ENCODE measurements around the gene SYCE3.

Gene SYCE3

DNA sequence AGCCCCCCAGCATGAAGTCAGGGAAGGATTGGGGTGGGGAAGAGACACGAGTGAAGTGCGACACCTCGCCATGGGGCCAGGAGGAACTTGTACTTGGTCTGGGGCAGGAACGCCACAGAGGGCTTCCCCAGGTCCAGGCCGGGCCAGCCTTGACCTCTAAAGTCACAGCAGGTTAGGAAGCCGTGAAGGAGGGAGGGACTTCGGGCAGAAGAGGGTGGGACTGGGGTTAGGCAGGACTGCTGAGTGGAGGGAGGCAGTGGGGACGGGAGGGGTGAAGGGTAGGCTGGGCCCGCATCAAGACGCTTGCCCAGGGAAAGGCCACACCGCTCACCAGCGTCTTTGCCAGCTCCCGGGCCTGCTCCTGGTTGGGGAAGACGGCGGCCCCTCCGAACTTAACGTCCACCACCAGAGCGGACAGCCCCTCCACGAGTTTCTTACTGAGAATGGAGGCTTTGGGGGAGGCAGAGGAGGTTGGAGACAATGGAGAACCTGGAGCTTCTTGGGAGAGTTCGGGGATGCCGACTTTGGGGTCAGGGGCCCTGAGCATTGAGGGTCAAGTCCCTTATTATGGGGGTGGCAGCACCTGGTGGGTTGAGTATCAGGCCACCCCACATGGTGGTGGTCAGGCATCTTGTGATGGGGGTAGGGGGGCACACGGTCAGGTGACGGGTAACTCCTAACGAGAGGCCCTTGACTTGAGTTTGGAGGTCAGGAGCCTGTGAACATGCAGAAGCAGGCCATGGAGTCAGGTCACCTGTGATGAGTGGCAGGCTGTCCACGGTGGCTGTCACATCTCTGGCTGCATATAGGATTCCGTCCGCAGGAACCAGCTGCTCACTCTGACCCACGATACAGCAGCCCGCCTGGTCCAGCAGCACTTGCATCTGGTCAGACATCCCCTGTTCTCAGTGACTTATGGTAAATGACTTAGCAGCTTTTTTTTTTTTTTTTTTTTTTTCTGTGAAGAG, 35.6 kb downstream of the SYCE3 start:
- H3K36me3 ChIP-seq (ENCODE audit: low read length) = no peaks in the 10 kb centered on the region
- H4K20me1 ChIP-seq (ENCODE audit: low read depth, low read length) = no peaks in the 10 kb centered on the region
- no peak for TF ChIP-seq EZH2phosphoT487 (conservative IDR thresholded peaks at IDR 0.05; ENCODE audit: low read length)
- TF ChIP-seq, protein P1, sequence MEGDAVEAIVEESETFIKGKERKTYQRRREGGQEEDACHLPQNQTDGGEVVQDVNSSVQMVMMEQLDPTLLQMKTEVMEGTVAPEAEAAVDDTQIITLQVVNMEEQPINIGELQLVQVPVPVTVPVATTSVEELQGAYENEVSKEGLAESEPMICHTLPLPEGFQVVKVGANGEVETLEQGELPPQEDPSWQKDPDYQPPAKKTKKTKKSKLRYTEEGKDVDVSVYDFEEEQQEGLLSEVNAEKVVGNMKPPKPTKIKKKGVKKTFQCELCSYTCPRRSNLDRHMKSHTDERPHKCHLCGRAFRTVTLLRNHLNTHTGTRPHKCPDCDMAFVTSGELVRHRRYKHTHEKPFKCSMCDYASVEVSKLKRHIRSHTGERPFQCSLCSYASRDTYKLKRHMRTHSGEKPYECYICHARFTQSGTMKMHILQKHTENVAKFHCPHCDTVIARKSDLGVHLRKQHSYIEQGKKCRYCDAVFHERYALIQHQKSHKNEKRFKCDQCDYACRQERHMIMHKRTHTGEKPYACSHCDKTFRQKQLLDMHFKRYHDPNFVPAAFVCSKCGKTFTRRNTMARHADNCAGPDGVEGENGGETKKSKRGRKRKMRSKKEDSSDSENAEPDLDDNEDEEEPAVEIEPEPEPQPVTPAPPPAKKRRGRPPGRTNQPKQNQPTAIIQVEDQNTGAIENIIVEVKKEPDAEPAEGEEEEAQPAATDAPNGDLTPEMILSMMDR (IDR thresholded peaks at IDR 0.05; ENCODE audit: insufficient read depth, low read length, poor library complexity, severe bottlenecking) = no peak
- peak overlapping the region; percentile 64 for H3K4me3 ChIP-seq (ENCODE audit: insufficient read depth, low read length, poor library complexity, severe bottlenecking)
- no peaks in the 10 kb centered on the region for H3K9me3 ChIP-seq (ENCODE audit: insufficient read depth, low read length)
- H3K9me2 ChIP-seq (replicated peaks; ENCODE audit: insufficient read depth, low read length) = no peaks in the 10 kb centered on the region
- H3K9ac ChIP-seq (ENCODE audit: low read length) = peak overlapping the region; percentile 88
- peaks cover 12% of the 10 kb centered on the region; the same call in 1 of the 2 replicates for H3F3A ChIP-seq (ENCODE audit: insufficient read depth)
- H3K79me2 ChIP-seq (ENCODE audit: insufficient read depth, low read length) = peaks cover 10% of the 10 kb centered on the region; the same call in 1 of the 2 replicates
- no peak overlapping the region for H2AFZ ChIP-seq (ENCODE audit: low read depth, low read length, severe bottlenecking)
- H3K4me2 ChIP-seq (ENCODE audit: low read depth, low read length, poor library complexity, severe bottlenecking) = peak overlapping the region; percentile 69
- H3K27me3 ChIP-seq (ENCODE audit: low read length) = no peaks in the 10 kb centered on the region
- peak overlapping the region; percentile 87 for H3K27ac ChIP-seq (ENCODE audit: low read depth, low read length)

DNA sequence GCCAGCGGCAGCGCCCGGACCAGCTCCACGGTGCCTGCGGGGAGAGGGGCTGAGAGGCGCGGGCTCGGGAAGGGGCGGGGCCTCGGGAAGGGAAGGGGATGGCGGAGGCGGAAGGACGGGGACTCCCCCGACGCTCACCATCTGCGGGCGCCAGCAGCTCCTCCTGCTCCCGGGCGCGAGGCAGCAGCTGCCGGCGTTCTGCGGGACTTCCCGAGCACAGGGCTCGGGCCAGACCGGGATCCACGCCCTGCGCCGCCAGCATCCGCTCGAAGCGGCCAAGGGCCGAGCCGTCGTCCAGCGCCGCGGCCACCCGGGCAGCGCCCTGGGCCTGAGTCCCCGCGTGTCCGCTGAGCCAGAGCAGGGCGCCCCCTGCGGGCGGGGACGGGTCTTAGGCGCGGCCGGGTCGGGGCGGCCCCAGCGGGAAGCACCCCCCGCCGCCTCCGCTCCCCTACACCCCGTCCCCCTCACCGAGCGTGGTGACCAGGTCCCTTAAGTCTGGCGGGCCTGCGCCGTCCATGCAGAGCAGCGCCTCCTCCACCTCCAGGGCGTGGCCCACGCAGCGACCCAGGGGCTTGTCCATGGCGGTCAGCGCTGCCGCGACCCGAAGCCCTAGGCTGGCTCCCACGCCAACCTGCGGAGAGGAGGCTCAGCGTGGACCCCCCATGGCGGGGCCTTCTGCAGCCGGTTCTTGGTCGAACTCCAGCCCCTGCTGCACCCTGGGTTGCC, 36.4 kb downstream of the SYCE3 start:
- Histone ChIP-seq H2AFZ (ENCODE audit: low read depth, low read length, severe bottlenecking) (peak overlapping the region; percentile 62), H3K79me2 (ENCODE audit: insufficient read depth, low read length) (peaks cover 10% of the 10 kb centered on the region; the same call in 1 of the 2 replicates), H3K9ac (ENCODE audit: low read length) (peak overlapping the region; percentile 88), H4K20me1 (ENCODE audit: low read depth, low read length) (no peaks in the 10 kb centered on the region), H3F3A (ENCODE audit: insufficient read depth) (peaks cover 12% of the 10 kb centered on the region; the same call in 1 of the 2 replicates), H3K9me3 (ENCODE audit: insufficient read depth, low read length) (no peaks in the 10 kb centered on the region), H3K9me2 (replicated peaks; ENCODE audit: insufficient read depth, low read length) (no peaks in the 10 kb centered on the region), H3K27ac (ENCODE audit: low read depth, low read length) (peak overlapping the region; percentile 87), H3K4me2 (ENCODE audit: low read depth, low read length, poor library complexity, severe bottlenecking) (peak overlapping the region; percentile 69), H3K27me3 (ENCODE audit: low read length) (no peaks in the 10 kb centered on the region), H3K36me3 (ENCODE audit: low read length) (no peaks in the 10 kb centered on the region), H3K4me3 (ENCODE audit: insufficient read depth, low read length, poor library complexity, severe bottlenecking) (peak overlapping the region; percentile 64)
- no peak for TF ChIP-seq EZH2phosphoT487 (conservative IDR thresholded peaks at IDR 0.05; ENCODE audit: low read length)
- TF ChIP-seq, protein P1 (IDR thresholded peaks at IDR 0.05; ENCODE audit: insufficient read depth, low read length, poor library complexity, severe bottlenecking) = peak; percentile 67

DNA sequence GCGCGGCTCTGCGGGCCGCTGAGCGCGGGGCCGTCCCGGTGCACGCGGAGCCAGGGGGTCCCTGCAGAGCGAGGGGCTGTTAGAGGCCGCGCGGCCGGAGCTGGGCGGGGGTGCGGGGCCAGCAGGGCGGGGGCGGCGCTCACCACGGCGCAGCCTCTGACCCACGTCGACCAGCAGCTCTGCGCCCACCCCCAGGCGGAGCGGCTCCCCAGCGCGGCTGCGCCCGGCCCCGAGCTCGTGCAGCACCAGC, 36.9 kb downstream of the SYCE3 start:
- peak overlapping the region; percentile 62 for H2AFZ ChIP-seq (ENCODE audit: low read depth, low read length, severe bottlenecking)
- no peaks in the 10 kb centered on the region for H3K36me3 ChIP-seq (ENCODE audit: low read length)
- peaks cover 10% of the 10 kb centered on the region; the same call in 1 of the 2 replicates for H3K79me2 ChIP-seq (ENCODE audit: insufficient read depth, low read length)
- H3F3A ChIP-seq (ENCODE audit: insufficient read depth) = peaks cover 12% of the 10 kb centered on the region; the same call in 1 of the 2 replicates
- H3K4me3 ChIP-seq (ENCODE audit: insufficient read depth, low read length, poor library complexity, severe bottlenecking) = peak overlapping the region; percentile 64
- H3K27ac ChIP-seq (ENCODE audit: low read depth, low read length) = peak overlapping the region; percentile 87
- no peaks in the 10 kb centered on the region for H3K9me2 ChIP-seq (replicated peaks; ENCODE audit: insufficient read depth, low read length)
- H4K20me1 ChIP-seq (ENCODE audit: low read depth, low read length) = no peaks in the 10 kb centered on the region
- no peaks in the 10 kb centered on the region for H3K9me3 ChIP-seq (ENCODE audit: insufficient read depth, low read length)
- TF ChIP-seq, protein P1 (IDR thresholded peaks at IDR 0.05; ENCODE audit: insufficient read depth, low read length, poor library complexity, severe bottlenecking) = peak; percentile 38
- no peak for TF ChIP-seq EZH2phosphoT487 (conservative IDR thresholded peaks at IDR 0.05; ENCODE audit: low read length)
- no peaks in the 10 kb centered on the region for H3K27me3 ChIP-seq (ENCODE audit: low read length)
- peak overlapping the region; percentile 88 for H3K9ac ChIP-seq (ENCODE audit: low read length)
- peak overlapping the region; percentile 69 for H3K4me2 ChIP-seq (ENCODE audit: low read depth, low read length, poor library complexity, severe bottlenecking)
